Measurements from ENCODE around the gene STRIP1.

The STRIP1 gene

GRCh38 chr1:110034451-110035235 is at the start of gene STRIP1:
TSS of gene STRIP1 (plus strand) at chr1:110034624. CDS start at chr1:110034638, 14 bp downstream.
- intact Hi-C loops (cut with DNase I): loop anchor here (2.0 kb wide), 1 partner anchor 304 kb away; the partner anchor contains the start of gene RBM15
- peak; percentile 82 to 98 (median 88) for DNase-seq

- intact Hi-C loops (cut with DNase I): no loop called here
- DNase-seq: no peak
Measured at GRCh38 chr1:109985247-109986053, 49.0 kb upstream of the STRIP1 start.

GRCh38 chr1:109986054-109986444 is 48.4 kb upstream of the STRIP1 start:
- intact Hi-C loops (cut with DNase I): no loop called here
- DNase-seq: no peak

GRCh38 chr1:109988349-109988914 is 46.0 kb upstream of the STRIP1 start:
- DNase-seq: no peak
- intact Hi-C loops (cut with DNase I): no loop called here

GRCh38 chr1:109989506-109990301 is 44.7 kb upstream of the STRIP1 start:
- intact Hi-C loops (cut with DNase I): no loop called here
- no peak for DNase-seq

GRCh38 chr1:109990302-109990653 is 44.1 kb upstream of the STRIP1 start:
- no peak for DNase-seq
- intact Hi-C loops (cut with DNase I): no loop called here

GRCh38 chr1:109991400-109991925 is 43.0 kb upstream of the STRIP1 start:
- intact Hi-C loops (cut with DNase I): no loop called here
- peak in 1 of 10 donors; percentile 38 for DNase-seq

- intact Hi-C loops (cut with DNase I): no loop called here
- DNase-seq: peak in 1 of 10 donors; percentile 37
Measured at GRCh38 chr1:109993885-109994284, 40.5 kb upstream of the STRIP1 start.

GRCh38 chr1:109994654-109995053 is 39.8 kb upstream of the STRIP1 start:
- intact Hi-C loops (cut with DNase I): no loop called here
- DNase-seq: no peak

- DNase-seq: no peak
- intact Hi-C loops (cut with DNase I): no loop called here
Measured at GRCh38 chr1:109995536-109995935, 38.9 kb upstream of the STRIP1 start.

- intact Hi-C loops (cut with DNase I): no loop called here
- no peak for DNase-seq
Measured at GRCh38 chr1:109996476-109996875, 37.9 kb upstream of the STRIP1 start.

GRCh38 chr1:109997204-109997866 is 37.1 kb upstream of the STRIP1 start:
- intact Hi-C loops (cut with DNase I): no loop called here
- DNase-seq: no peak

- intact Hi-C loops (cut with DNase I): no loop called here
- DNase-seq: no peak
Measured at GRCh38 chr1:109997867-109998229, 36.6 kb upstream of the STRIP1 start.

- DNase-seq: no peak
- intact Hi-C loops (cut with DNase I): no loop called here
Measured at GRCh38 chr1:110002695-110003094, 31.7 kb upstream of the STRIP1 start.

- intact Hi-C loops (cut with DNase I): no loop called here
Measured at GRCh38 chr1:110003747-110004428, 30.5 kb upstream of the STRIP1 start.

GRCh38 chr1:110004583-110004982 is 29.8 kb upstream of the STRIP1 start:
- no peak for DNase-seq
- intact Hi-C loops (cut with DNase I): no loop called here

More at GRCh38 chr1:110003747-110004428, 30.5 kb upstream of the STRIP1 start:
- peak in 5 of 10 donors; percentile 34 to 90 (median 86) for DNase-seq

- no peak for DNase-seq
- intact Hi-C loops (cut with DNase I): no loop called here
Measured at GRCh38 chr1:110005971-110006370, 28.5 kb upstream of the STRIP1 start.

- intact Hi-C loops (cut with DNase I): no loop called here
Measured at GRCh38 chr1:110006516-110006915, 27.9 kb upstream of the STRIP1 start.

More at GRCh38 chr1:110006516-110006915, 27.9 kb upstream of the STRIP1 start:
- no peak for DNase-seq
